Ramos (cell line): ENCODE results near the gene SGK2.

ENCODE experiments used
- in situ Hi-C: fragments of 300-500 bp; cut with MboI; formaldehyde crosslinking; loops from one replicate; pipeline ENCODE4 v1.14.3; 2022; ENCODE audit warnings: low sequenced_read_pairs; ENCODE audit not compliant: unreplicated experiment

The SGK2 gene

GRCh38 chr20:43554369-43554768 lies 4.5 kb upstream of the SGK2 start:
- in situ Hi-C loops, result no loop called here

GRCh38 chr20:43559147-43559987 lies 540 bp downstream of the SGK2 start:
- in situ Hi-C loops, result no loop called here

- in situ Hi-C loops, result no loop called here
Measured at GRCh38 chr20:43560974-43561373, 2.1 kb downstream of the SGK2 start.

- in situ Hi-C loops, result no loop called here
Measured at GRCh38 chr20:43563429-43563828, 4.6 kb downstream of the SGK2 start.

GRCh38 chr20:43563991-43564390 lies 5.2 kb downstream of the SGK2 start:
- in situ Hi-C loops, result no loop called here

- in situ Hi-C loops, result no loop called here
Measured at GRCh38 chr20:43564455-43564854, 5.6 kb downstream of the SGK2 start.

- in situ Hi-C loops, result no loop called here
Measured at GRCh38 chr20:43564993-43565757, 6.3 kb downstream of the SGK2 start.

- in situ Hi-C loops, result no loop called here
Measured at GRCh38 chr20:43565758-43566104, 6.9 kb downstream of the SGK2 start.

GRCh38 chr20:43567477-43567876 lies 8.7 kb downstream of the SGK2 start:
- in situ Hi-C loops, result no loop called here

- in situ Hi-C loops, result no loop called here
Measured at GRCh38 chr20:43568706-43569105, 9.9 kb downstream of the SGK2 start.

GRCh38 chr20:43569282-43569681 lies 10.5 kb downstream of the SGK2 start:
- in situ Hi-C loops, result no loop called here

GRCh38 chr20:43570496-43570895 lies 11.7 kb downstream of the SGK2 start:
- in situ Hi-C loops, result no loop called here

- in situ Hi-C loops, result no loop called here
Measured at GRCh38 chr20:43571310-43571709, 12.5 kb downstream of the SGK2 start.

- in situ Hi-C loops, result no loop called here
Measured at GRCh38 chr20:43571771-43572170, 12.9 kb downstream of the SGK2 start.

GRCh38 chr20:43572891-43573290 lies 14.1 kb downstream of the SGK2 start:
- in situ Hi-C loops, result no loop called here

GRCh38 chr20:43576108-43576507 lies 17.3 kb downstream of the SGK2 start:
- in situ Hi-C loops, result no loop called here

GRCh38 chr20:43579861-43580793 lies 21.3 kb downstream of the SGK2 start:
- in situ Hi-C loops, result no loop called here

GRCh38 chr20:43583133-43583864 lies 24.5 kb downstream of the SGK2 start:
- in situ Hi-C loops, result no loop called here

- in situ Hi-C loops, result no loop called here
Measured at GRCh38 chr20:43583982-43584432, 25.2 kb downstream of the SGK2 start.
